ENCODE measurements around the gene ACACA. TPM values are rescaled to one million over a fixed set of nuclear protein-coding genes. Genes with fewer than 3 reads are reported as not detected.
"Not testable (repeated sequence)": the region's sequence is repeated elsewhere in the genome, so short reads cannot be mapped to it uniquely, and the experiment has no call there.

ACACA gene
- total and polyA plus RNA-seq, 2 donors (not counting 3 experiments of a cell fraction or from before 2014, with no cell fraction given), result 55.3 to 124 TPM

GRCh38 chr17:37441369-37442014, 34.9 kb upstream of the ACACA start:
- H4K20me1 ChIP-seq (replicated peaks; ENCODE audit: control insufficient read depth, extremely low read depth, insufficient read depth, low read length); H2AFZ ChIP-seq (ENCODE audit: low read depth, low read length); H3K27ac ChIP-seq (ENCODE audit: insufficient read depth, low read depth, low read length); H3K4me1 ChIP-seq (ENCODE audit: control insufficient read depth, extremely low read depth, insufficient read depth, low read length); H3K79me2 ChIP-seq (ENCODE audit: control insufficient read depth, insufficient read depth, low read length); H3K4me3 ChIP-seq (replicated peaks in 1 of 3; ENCODE audit: insufficient read depth in 1 of 3, low read depth in 1 of 3, low read length in 3 of 3); FAIRE-seq; intact Hi-C loops (cut with micrococcal nuclease); dilution Hi-C loops (cut with MboI; ENCODE audit: extremely low pct_ligation_motif_present, low sequenced_read_pairs); H3K27me3 ChIP-seq (ENCODE audit: control insufficient read depth in 2 of 2, insufficient read depth in 2 of 2, low read length in 2 of 2); H3K9me1 ChIP-seq (replicated peaks; ENCODE audit: control insufficient read depth, extremely low read depth, insufficient read depth, low read length); BruUV-seq (replicated peaks); H3K4me2 ChIP-seq (ENCODE audit: insufficient read depth, low read length); H3K9ac ChIP-seq (replicated peaks; ENCODE audit: extremely low read depth, insufficient read depth, low read length); H3K9me3 ChIP-seq (replicated peaks; ENCODE audit: control insufficient read depth, insufficient read depth, low read length): not testable (repeated sequence)
- ChIA-PET POLR2A (interaction anchor here (0.7 kb wide), 1 partner anchor 36 kb away, joined by 4 read pairs; no protein-coding TSS in a partner anchor), CTCF (interaction anchor here (1.0 to 1.4 kb wide), 3 partner anchors 12 to 186 kb away, joined by 3 to 5 read pairs (median 3); no protein-coding TSS in a partner anchor)
- peak; percentile 39 for TF ChIP-seq FOS (IDR thresholded peaks at IDR 0.05; ENCODE audit: borderline replicate concordance, insufficient read depth, low read length)
- DNase-seq (ENCODE audit: low read depth, low spot score), result peak; percentile 24
- H3K36me3 ChIP-seq (ENCODE audit: control insufficient read depth in 2 of 2, extremely low read depth in 1 of 2, insufficient read depth in 2 of 2, low read length in 2 of 2), result peaks cover 11 to 22% of the 10 kb centered on the region in 2 experiments

GRCh38 chr17:37440424-37440823, 33.8 kb upstream of the ACACA start:
- BruUV-seq (replicated peaks), result no TSS peak
- H3K9me1 ChIP-seq (replicated peaks; ENCODE audit: control insufficient read depth, extremely low read depth, insufficient read depth, low read length), result no peaks in the 10 kb centered on the region
- no peak overlapping the region for H3K27ac ChIP-seq (ENCODE audit: insufficient read depth, low read depth, low read length)
- ChIA-PET CTCF (interaction anchor here (1.3 kb wide), 1 partner anchor 10 kb away, joined by 5 read pairs; no protein-coding TSS in a partner anchor), POLR2A (interaction anchor here (0.7 kb wide), 1 partner anchor 49 kb away, joined by 3 read pairs; the partner anchor contains the start of gene DUSP14)
- dilution Hi-C loops (cut with MboI; ENCODE audit: extremely low pct_ligation_motif_present, low sequenced_read_pairs), result no loop called here
- TF ChIP-seq FOS (IDR thresholded peaks at IDR 0.05; ENCODE audit: borderline replicate concordance, insufficient read depth, low read length) (no peak), POLR2AphosphoS5 (IDR thresholded peaks at IDR 0.05; ENCODE audit: insufficient read depth, low read depth, low read length) (no peak)
- H3K4me1 ChIP-seq (ENCODE audit: control insufficient read depth, extremely low read depth, insufficient read depth, low read length), result peaks cover 2% of the 10 kb centered on the region
- no peak overlapping the region for H3K4me3 ChIP-seq (replicated peaks in 1 of 3; ENCODE audit: insufficient read depth in 1 of 3, low read depth in 1 of 3, low read length in 3 of 3)
- H3K9me3 ChIP-seq (replicated peaks; ENCODE audit: control insufficient read depth, insufficient read depth, low read length), result no peaks in the 10 kb centered on the region
- no peaks in the 10 kb centered on the region for H4K20me1 ChIP-seq (replicated peaks; ENCODE audit: control insufficient read depth, extremely low read depth, insufficient read depth, low read length)
- no peaks in the 10 kb centered on the region for H3K79me2 ChIP-seq (ENCODE audit: control insufficient read depth, insufficient read depth, low read length)
- H3K27me3 ChIP-seq (ENCODE audit: control insufficient read depth in 2 of 2, insufficient read depth in 2 of 2, low read length in 2 of 2), result no peaks in the 10 kb centered on the region
- no peak overlapping the region for H2AFZ ChIP-seq (ENCODE audit: low read depth, low read length)
- intact Hi-C loops (cut with micrococcal nuclease), result no loop called here
- H3K36me3 ChIP-seq (ENCODE audit: control insufficient read depth in 2 of 2, extremely low read depth in 1 of 2, insufficient read depth in 2 of 2, low read length in 2 of 2), result peaks cover 11 to 20% of the 10 kb centered on the region in 2 experiments
- no peak overlapping the region for H3K9ac ChIP-seq (replicated peaks; ENCODE audit: extremely low read depth, insufficient read depth, low read length)
- DNase-seq (ENCODE audit: low read depth, low spot score), result no peak
- H3K4me2 ChIP-seq (ENCODE audit: insufficient read depth, low read length), result no peak overlapping the region
- no peak for FAIRE-seq

All from endothelial cell of umbilical vein (primary cell).